ENCODE results near the gene ADAMTS14.

DNA sequence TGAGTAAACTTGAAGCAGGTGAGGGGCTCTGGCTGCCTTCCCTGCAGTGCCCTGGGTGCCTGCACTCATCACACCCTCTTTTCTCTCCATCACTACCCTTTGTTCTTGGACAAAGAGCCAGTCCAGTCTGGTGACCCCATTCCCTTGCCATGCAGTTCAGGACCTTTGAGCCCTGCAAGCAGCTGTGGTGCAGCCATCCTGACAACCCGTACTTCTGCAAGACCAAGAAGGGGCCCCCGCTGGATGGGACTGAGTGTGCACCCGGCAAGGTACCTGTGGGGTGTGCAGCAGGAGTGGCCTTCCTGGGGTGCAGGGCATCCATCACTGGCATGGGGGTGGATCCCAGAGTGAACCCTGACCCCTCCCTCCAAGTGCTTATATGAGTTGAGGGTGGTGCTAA is 64.2 kb downstream of the ADAMTS14 start:
- TF ChIP-seq POLR2A (IDR thresholded peaks at IDR 0.05): no peak
- TF ChIP-seq, protein P1, sequence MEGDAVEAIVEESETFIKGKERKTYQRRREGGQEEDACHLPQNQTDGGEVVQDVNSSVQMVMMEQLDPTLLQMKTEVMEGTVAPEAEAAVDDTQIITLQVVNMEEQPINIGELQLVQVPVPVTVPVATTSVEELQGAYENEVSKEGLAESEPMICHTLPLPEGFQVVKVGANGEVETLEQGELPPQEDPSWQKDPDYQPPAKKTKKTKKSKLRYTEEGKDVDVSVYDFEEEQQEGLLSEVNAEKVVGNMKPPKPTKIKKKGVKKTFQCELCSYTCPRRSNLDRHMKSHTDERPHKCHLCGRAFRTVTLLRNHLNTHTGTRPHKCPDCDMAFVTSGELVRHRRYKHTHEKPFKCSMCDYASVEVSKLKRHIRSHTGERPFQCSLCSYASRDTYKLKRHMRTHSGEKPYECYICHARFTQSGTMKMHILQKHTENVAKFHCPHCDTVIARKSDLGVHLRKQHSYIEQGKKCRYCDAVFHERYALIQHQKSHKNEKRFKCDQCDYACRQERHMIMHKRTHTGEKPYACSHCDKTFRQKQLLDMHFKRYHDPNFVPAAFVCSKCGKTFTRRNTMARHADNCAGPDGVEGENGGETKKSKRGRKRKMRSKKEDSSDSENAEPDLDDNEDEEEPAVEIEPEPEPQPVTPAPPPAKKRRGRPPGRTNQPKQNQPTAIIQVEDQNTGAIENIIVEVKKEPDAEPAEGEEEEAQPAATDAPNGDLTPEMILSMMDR (IDR thresholded peaks at IDR 0.05): no peak
- no peak for TF ChIP-seq EP300 (IDR thresholded peaks at IDR 0.05)

Measured in tibial nerve (tissue), 4 donors.